ENCODE results near the gene PARD6G.

The PARD6G gene

GRCh38 chr18:80177128-80177527 lies 70.2 kb downstream of the PARD6G start:
- H3K36me3 ChIP-seq (ENCODE audit: control insufficient read depth, low read length), result no peaks in the 10 kb centered on the region
- H3K27me3 ChIP-seq (ENCODE audit: control insufficient read depth, low read length), result no peaks in the 10 kb centered on the region; the same call in 1 of the 2 replicates
- no peak for TF ChIP-seq EZH2phosphoT487 (IDR thresholded peaks at IDR 0.05; ENCODE audit: borderline replicate concordance, low read length)
- H3F3A ChIP-seq (ENCODE audit: control insufficient read depth, insufficient read depth), result no peaks in the 10 kb centered on the region
- no peaks in the 10 kb centered on the region for H3K79me2 ChIP-seq (ENCODE audit: control insufficient read depth, low read length)
- H3K9me3 ChIP-seq (ENCODE audit: control insufficient read depth, insufficient read depth, low read length), result no peaks in the 10 kb centered on the region
- no peaks in the 10 kb centered on the region for H3K9me2 ChIP-seq (replicated peaks; ENCODE audit: control insufficient read depth, low read length)
- no peaks in the 10 kb centered on the region for H3K4me1 ChIP-seq (ENCODE audit: control insufficient read depth, low read length)
- no peak overlapping the region for H3K27ac ChIP-seq (ENCODE audit: low read depth, low read length)
- no peak overlapping the region for H3K4me2 ChIP-seq (ENCODE audit: low read length)
- no peaks in the 10 kb centered on the region for H4K20me1 ChIP-seq (ENCODE audit: control insufficient read depth, insufficient read depth, low read depth, low read length)
- H3K4me3 ChIP-seq (ENCODE audit: low read length), result no peak overlapping the region

DNA sequence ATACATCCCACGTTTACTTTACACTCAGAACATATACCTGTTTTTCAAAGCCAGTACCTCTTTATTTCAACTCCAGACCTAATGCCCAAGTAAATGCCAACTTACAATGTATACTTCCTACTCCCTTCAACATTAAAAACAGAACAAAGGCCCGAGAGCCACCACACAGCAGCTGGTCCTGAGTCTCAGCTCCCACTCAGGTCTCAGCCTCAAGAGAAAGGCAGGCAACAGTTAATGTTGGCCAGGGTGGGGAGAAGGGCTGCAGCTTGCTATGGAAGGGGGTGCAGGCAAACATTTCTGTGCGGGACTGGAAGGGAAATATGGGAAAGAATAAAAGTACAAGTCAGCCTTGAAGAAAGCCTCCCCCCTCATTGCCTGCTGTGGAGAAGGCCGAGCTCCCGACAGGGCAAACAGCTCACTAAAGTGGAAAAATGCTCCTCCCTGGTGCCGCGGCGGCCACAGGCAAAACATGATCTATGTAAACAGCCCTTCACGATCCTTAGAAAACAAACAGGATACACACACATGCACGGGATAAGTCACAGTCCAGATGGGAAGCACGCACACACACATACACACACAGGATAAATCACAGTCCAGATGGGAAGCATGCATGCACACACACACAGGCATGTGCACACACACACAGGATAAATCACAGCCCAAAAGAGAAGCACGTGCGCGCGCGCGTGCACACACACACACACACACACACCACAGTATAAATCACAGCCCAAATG lies 70.8 kb downstream of the PARD6G start:
- H3K36me3 ChIP-seq (ENCODE audit: control insufficient read depth, low read length), result no peaks in the 10 kb centered on the region
- H3K4me1 ChIP-seq (ENCODE audit: control insufficient read depth, low read length), result no peaks in the 10 kb centered on the region
- H3K79me2 ChIP-seq (ENCODE audit: control insufficient read depth, low read length), result no peaks in the 10 kb centered on the region
- H3K9me2 ChIP-seq (replicated peaks; ENCODE audit: control insufficient read depth, low read length), result no peaks in the 10 kb centered on the region
- H4K20me1 ChIP-seq (ENCODE audit: control insufficient read depth, insufficient read depth, low read depth, low read length), result no peaks in the 10 kb centered on the region
- H3K4me3 ChIP-seq (ENCODE audit: low read length), result no peak overlapping the region
- no peaks in the 10 kb centered on the region; the same call in 1 of the 2 replicates for H3K27me3 ChIP-seq (ENCODE audit: control insufficient read depth, low read length)
- no peak for TF ChIP-seq EZH2phosphoT487 (IDR thresholded peaks at IDR 0.05; ENCODE audit: borderline replicate concordance, low read length)
- TF ChIP-seq, protein P1, sequence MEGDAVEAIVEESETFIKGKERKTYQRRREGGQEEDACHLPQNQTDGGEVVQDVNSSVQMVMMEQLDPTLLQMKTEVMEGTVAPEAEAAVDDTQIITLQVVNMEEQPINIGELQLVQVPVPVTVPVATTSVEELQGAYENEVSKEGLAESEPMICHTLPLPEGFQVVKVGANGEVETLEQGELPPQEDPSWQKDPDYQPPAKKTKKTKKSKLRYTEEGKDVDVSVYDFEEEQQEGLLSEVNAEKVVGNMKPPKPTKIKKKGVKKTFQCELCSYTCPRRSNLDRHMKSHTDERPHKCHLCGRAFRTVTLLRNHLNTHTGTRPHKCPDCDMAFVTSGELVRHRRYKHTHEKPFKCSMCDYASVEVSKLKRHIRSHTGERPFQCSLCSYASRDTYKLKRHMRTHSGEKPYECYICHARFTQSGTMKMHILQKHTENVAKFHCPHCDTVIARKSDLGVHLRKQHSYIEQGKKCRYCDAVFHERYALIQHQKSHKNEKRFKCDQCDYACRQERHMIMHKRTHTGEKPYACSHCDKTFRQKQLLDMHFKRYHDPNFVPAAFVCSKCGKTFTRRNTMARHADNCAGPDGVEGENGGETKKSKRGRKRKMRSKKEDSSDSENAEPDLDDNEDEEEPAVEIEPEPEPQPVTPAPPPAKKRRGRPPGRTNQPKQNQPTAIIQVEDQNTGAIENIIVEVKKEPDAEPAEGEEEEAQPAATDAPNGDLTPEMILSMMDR (IDR thresholded peaks at IDR 0.05; ENCODE audit: low read depth, low read length, poor library complexity, severe bottlenecking), result no peak
- no peaks in the 10 kb centered on the region for H3F3A ChIP-seq (ENCODE audit: control insufficient read depth, insufficient read depth)
- H3K27ac ChIP-seq (ENCODE audit: low read depth, low read length), result no peak overlapping the region
- H3K4me2 ChIP-seq (ENCODE audit: low read length), result no peak overlapping the region
- H3K9me3 ChIP-seq (ENCODE audit: control insufficient read depth, insufficient read depth, low read length), result no peaks in the 10 kb centered on the region

GRCh38 chr18:80175451-80176204 lies 71.7 kb downstream of the PARD6G start:
- TF ChIP-seq, protein P1 (IDR thresholded peaks at IDR 0.05; ENCODE audit: low read depth, low read length, poor library complexity, severe bottlenecking), result no peak
- no peak for TF ChIP-seq EZH2phosphoT487 (IDR thresholded peaks at IDR 0.05; ENCODE audit: borderline replicate concordance, low read length)
- no peak overlapping the region for H3K27ac ChIP-seq (ENCODE audit: low read depth, low read length)
- no peaks in the 10 kb centered on the region for H3K4me1 ChIP-seq (ENCODE audit: control insufficient read depth, low read length)
- H3K36me3 ChIP-seq (ENCODE audit: control insufficient read depth, low read length), result no peaks in the 10 kb centered on the region
- no peak overlapping the region for H3K4me2 ChIP-seq (ENCODE audit: low read length)
- H3K9me3 ChIP-seq (ENCODE audit: control insufficient read depth, insufficient read depth, low read length), result no peaks in the 10 kb centered on the region
- H3K79me2 ChIP-seq (ENCODE audit: control insufficient read depth, low read length), result no peaks in the 10 kb centered on the region
- no peaks in the 10 kb centered on the region for H3F3A ChIP-seq (ENCODE audit: control insufficient read depth, insufficient read depth)
- no peaks in the 10 kb centered on the region for H3K9me2 ChIP-seq (replicated peaks; ENCODE audit: control insufficient read depth, low read length)
- H3K4me3 ChIP-seq (ENCODE audit: low read length), result no peak overlapping the region
- no peaks in the 10 kb centered on the region for H4K20me1 ChIP-seq (ENCODE audit: control insufficient read depth, insufficient read depth, low read depth, low read length)
- H3K27me3 ChIP-seq (ENCODE audit: control insufficient read depth, low read length), result no peaks in the 10 kb centered on the region; the same call in 1 of the 2 replicates

DNA sequence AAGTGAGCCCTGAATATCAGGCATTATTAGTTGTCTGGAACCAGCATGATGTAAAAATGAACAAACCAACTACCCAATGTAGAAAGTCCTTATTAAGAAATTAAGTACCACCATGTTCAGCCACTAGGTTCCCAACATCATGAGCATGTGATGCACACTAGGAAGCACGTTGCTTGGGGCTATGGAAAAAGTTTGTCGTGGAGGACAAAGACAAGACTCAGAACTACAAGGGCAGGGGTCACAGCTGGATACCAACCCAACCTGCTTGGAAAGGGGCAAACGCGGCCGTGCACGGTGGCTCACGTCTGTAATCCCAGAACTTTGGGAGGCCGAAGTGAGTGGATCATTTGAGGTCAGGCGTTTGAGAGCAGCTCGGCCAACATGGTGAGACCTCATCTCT lies 74.3 kb downstream of the PARD6G start:
- Histone ChIP-seq H3K4me2 (ENCODE audit: low read length) (no peak overlapping the region), H3K9me3 (ENCODE audit: control insufficient read depth, insufficient read depth, low read length) (no peaks in the 10 kb centered on the region), H3K4me3 (ENCODE audit: low read length) (no peak overlapping the region), H3K27ac (ENCODE audit: low read depth, low read length) (no peak overlapping the region), H3K27me3 (ENCODE audit: control insufficient read depth, low read length) (no peaks in the 10 kb centered on the region; the same call in 1 of the 2 replicates), H3K36me3 (ENCODE audit: control insufficient read depth, low read length) (no peaks in the 10 kb centered on the region), H3K4me1 (ENCODE audit: control insufficient read depth, low read length) (peaks cover 5% of the 10 kb centered on the region; the same call in 1 of the 2 replicates), H4K20me1 (ENCODE audit: control insufficient read depth, insufficient read depth, low read depth, low read length) (no peaks in the 10 kb centered on the region), H3K9me2 (replicated peaks; ENCODE audit: control insufficient read depth, low read length) (no peaks in the 10 kb centered on the region), H3F3A (ENCODE audit: control insufficient read depth, insufficient read depth) (no peaks in the 10 kb centered on the region), H3K79me2 (ENCODE audit: control insufficient read depth, low read length) (no peaks in the 10 kb centered on the region)
- TF ChIP-seq EZH2phosphoT487 (IDR thresholded peaks at IDR 0.05; ENCODE audit: borderline replicate concordance, low read length), result no peak
- TF ChIP-seq, protein P1 (IDR thresholded peaks at IDR 0.05; ENCODE audit: low read depth, low read length, poor library complexity, severe bottlenecking), result no peak
